ENCODE data around the gene METRN. TPM values are rescaled to one million over a fixed set of nuclear protein-coding genes. Genes with fewer than 3 reads are reported as not detected.
"Not testable (repeated sequence)": the region's sequence is repeated elsewhere in the genome, so short reads cannot be mapped to it uniquely, and the experiment has no call there.

METRN gene
- total and polyA plus RNA-seq, 12 donors: 51.4 to 103 (median 60.5) TPM

- Histone ChIP-seq H3K9me3 (no peaks in the 10 kb centered on the region), H3K4me1 (peaks cover 7 to 19% (median 15%) of the 10 kb centered on the region in 9 donors), H3K27ac (no peak overlapping the region), H3K27me3 (peaks cover 0 to 18% (median 4%) of the 10 kb centered on the region in 7 donors), H3K4me3 (no peak overlapping the region), H3K36me3 (peaks cover 0 to 23% (median 6%) of the 10 kb centered on the region in 9 donors)
- intact Hi-C loops (cut with DNase I): loop anchor here in 4 of 10 donors (1.0 to 5.0 kb wide), 3 partner anchors 29 to 45 kb away; partner anchors contain the start of genes CHTF18 (in 1 of the 4) and RPUSD1 (in 1 of the 4)
- DNase-seq (no peak), ATAC-seq (no peak)
- TF ChIP-seq CTCF (IDR thresholded peaks at IDR 0.05): no peak
- 87 to 88% methylated on average over 15 of the region's 15 CpGs for WGBS, 2 donors
Observed at GRCh38 chr16:741986-742629, 27.2 kb downstream of the METRN start.

GRCh38 chr16:742894-743293 lies 28.0 kb downstream of the METRN start:
- not testable (repeated sequence) for ATAC-seq, H3K9me3 ChIP-seq, DNase-seq, H3K4me3 ChIP-seq, H3K27ac ChIP-seq
- H3K4me1 ChIP-seq: peaks cover 7 to 19% (median 15%) of the 10 kb centered on the region in 9 donors
- 78 to 83% methylated on average over 14 of the region's 14 CpGs for WGBS, 2 donors
- intact Hi-C loops (cut with DNase I): loop anchor here in 1 of 10 donors (5.0 kb wide), 1 partner anchor 44 kb away; the partner anchor contains the start of genes CHTF18 and RPUSD1
- H3K36me3 ChIP-seq: peaks cover 0 to 15% (median 0%) of the 10 kb centered on the region in 9 donors
- peaks cover 0 to 18% (median 4%) of the 10 kb centered on the region in 7 donors for H3K27me3 ChIP-seq

DNA sequence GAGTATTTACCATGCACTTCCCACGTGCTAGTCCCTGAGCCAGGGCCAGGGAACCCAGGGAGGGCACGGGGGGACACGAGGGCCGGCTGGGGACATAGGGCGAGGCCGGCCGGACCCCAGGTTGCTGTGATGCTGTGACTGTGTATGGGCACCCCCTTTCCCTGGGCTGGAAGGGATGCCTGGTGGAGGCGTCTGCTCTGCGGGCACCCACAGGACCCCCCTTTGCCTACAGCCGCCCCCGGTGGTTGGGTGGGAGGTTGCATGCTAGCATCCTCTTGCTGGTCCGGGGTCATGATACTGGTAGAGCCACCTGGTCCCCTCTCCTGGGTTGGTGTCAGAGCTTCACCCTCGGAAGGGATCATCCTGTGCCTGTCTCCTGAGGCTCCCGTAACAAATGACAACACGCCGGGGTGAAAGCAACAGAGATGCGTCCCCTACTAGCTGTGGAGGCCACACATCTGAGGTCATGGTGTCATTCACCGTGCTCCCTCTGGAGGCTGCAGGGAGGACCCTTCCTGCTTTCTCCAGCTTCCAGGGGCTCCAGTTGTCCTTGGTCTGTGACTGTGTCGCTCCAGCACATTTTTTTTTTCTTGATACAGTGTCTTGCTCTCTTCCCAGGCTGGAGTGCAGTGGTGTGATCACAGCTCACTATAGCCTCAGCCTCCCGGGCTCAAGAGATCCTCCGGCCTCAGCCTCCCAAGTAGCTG lies 29.0 kb downstream of the METRN start:
- Histone ChIP-seq H3K4me1 (peaks cover 7 to 19% (median 15%) of the 10 kb centered on the region in 9 donors), H3K27me3 (peaks cover 0 to 18% (median 4%) of the 10 kb centered on the region in 7 donors), H3K36me3 (peaks cover 0 to 6% (median 0%) of the 10 kb centered on the region in 9 donors), H3K4me3 (no peak overlapping the region), H3K27ac (no peak overlapping the region), H3K9me3 (no peaks in the 10 kb centered on the region)
- no peak for TF ChIP-seq CTCF (IDR thresholded peaks at IDR 0.05)
- WGBS, 2 donors: 76 to 79% methylated on average over 21 of the region's 21 CpGs
- ATAC-seq (no peak), DNase-seq (no peak)
- intact Hi-C loops (cut with DNase I): loop anchor here in 1 of 10 donors (5.0 kb wide), 1 partner anchor 43 kb away; the partner anchor contains the start of genes CHTF18 and RPUSD1

DNA sequence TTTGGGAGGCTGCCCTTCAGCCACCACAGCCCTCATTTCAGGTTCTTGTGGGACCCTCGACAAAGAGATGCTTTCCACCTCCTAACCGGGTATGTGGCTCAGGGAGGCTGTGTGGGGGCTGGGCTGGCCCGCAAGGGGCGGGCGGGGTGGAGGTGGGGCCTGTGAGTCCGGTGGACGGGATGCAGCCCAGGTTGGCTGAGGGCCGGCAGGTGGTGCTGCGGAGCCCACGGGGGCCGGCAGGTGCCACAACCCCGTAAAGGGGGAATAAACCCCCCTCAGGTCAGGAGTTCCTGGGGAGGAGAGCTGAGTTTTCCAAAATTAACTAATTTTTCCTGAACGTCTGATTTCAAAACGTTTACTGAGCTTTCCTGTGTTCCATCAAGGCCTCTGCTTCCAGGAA lies 30.8 kb downstream of the METRN start:
- DNase-seq: no peak
- Histone ChIP-seq H3K27ac (no peak overlapping the region), H3K27me3 (peaks cover 0 to 18% (median 4%) of the 10 kb centered on the region in 7 donors), H3K36me3 (no peaks in the 10 kb centered on the region), H3K9me3 (no peaks in the 10 kb centered on the region), H3K4me1 (peaks cover 0 to 5% (median 5%) of the 10 kb centered on the region in 9 donors), H3K4me3 (no peak overlapping the region)
- intact Hi-C loops (cut with DNase I): no loop called here
- peak in 5 of 9 donors; percentile 9 to 28 (median 16) for TF ChIP-seq CTCF (IDR thresholded peaks at IDR 0.05)
- ATAC-seq: no peak
- 2 to 6% methylated on average over 14 of the region's 14 CpGs for WGBS, 2 donors
